Hindlimb muscle (tissue), 1 donor: ENCODE data around the gene HAVCR2. TPM values are rescaled to one million over a fixed set of nuclear protein-coding genes. Genes with fewer than 3 reads are reported as not detected.

Source experiments
- DNase-seq: peaks from one replicate; pipeline ENCODE4 v3.0.0-alpha.2; 2013
- polyA plus RNA-seq: library from polyadenylated mRNA; unstranded; fragments of 120-200 nt; gene quantifications from one replicate; pipeline ENCODE4 v1.2.1, GENCODE V29; 2013; ENCODE audit not compliant: insufficient read length

Gene HAVCR2
- 4.1 TPM for polyA plus RNA-seq

DNA sequence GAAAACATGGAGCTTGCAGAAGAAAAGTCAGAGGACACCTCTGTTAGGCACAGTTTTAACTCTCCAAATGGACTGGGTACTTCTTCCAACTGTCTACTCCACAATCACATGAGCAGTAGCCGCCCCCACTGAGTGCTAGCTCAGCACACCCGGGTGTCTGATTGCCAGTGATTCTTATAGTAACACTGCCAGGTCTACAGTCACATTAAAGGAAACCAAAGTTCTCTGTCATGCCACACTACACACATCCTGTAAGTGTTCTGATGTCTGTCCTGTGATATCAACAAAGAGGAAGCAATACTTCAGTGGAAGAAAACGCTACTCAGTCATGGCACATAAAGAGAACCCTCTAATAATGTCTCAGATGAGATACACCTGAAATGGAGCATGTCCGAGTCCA lies at the start of gene HAVCR2:
Gene HAVCR2 (minus strand): TSS at position 69 of the 400 bp plus-strand sequence. CDS start 61 bp downstream, at position 8.
- peak; percentile 8 for DNase-seq

DNA sequence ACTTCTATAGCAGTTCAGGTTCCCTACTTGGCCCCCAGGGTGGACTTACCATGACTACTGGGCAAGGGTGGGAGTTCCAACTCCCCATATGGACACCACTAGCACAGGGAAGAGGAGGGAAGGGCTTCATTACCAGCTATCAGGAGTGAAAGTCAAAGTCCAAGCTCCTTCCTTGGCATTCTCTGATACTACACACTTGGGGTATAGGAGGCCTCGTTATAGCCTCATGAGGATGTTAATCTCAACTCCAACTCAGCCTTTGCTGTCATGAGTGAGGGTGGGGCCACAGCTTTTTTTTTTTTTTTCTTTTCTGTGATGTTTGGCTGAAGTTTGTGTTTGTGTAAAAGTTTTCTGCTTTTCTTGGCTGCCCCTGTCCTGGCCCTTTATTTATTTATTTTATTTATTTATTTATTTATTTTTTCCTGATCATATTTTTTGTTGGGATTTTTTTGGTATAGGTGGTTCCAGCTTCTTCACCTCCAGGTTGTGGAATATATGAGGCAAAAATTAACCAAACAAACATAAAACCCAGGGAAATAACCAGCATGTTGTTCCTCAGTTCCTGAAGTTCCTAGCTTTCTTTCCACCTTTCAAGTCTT lies 48.5 kb upstream of the HAVCR2 start:
- DNase-seq = no peak

DNA sequence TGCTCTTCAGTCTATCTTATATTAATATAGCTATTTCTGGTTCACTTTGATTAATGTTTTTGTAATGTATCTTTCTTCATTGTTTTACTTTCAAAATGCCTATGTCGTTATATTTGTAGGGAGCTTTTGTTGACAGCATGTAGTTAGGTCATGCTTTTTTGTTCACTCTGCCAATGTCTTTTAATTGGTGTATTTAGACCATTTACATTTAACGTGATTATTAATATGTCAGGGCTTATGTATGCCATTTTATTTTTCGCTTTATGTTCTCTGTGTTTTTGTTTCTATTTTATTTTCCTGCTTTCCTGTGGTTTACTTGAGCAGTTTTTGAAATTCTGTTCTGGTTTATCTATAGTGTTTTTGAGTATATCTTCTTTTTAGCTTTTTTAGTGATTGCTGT lies 46.5 kb upstream of the HAVCR2 start:
- no peak for DNase-seq

DNA sequence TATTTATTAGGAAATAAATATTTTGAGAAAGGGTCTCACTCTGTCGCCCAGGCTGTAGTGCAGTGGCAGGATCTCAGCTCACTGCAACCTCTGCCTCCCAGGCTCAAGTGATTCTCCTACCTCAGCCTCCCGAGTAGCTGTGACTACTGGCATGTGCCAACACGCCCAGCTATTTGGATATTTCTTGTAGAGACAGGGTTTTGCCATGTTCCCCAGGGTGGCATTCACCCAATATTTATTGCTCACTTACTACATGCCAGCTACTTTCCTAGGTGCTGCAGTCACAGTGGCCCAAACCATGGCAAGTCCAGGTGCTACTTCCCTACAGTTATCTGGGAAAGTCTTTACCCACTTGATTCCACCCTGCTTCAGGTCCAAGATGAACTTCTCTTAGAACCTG lies 42.2 kb upstream of the HAVCR2 start:
- DNase-seq = no peak

DNA sequence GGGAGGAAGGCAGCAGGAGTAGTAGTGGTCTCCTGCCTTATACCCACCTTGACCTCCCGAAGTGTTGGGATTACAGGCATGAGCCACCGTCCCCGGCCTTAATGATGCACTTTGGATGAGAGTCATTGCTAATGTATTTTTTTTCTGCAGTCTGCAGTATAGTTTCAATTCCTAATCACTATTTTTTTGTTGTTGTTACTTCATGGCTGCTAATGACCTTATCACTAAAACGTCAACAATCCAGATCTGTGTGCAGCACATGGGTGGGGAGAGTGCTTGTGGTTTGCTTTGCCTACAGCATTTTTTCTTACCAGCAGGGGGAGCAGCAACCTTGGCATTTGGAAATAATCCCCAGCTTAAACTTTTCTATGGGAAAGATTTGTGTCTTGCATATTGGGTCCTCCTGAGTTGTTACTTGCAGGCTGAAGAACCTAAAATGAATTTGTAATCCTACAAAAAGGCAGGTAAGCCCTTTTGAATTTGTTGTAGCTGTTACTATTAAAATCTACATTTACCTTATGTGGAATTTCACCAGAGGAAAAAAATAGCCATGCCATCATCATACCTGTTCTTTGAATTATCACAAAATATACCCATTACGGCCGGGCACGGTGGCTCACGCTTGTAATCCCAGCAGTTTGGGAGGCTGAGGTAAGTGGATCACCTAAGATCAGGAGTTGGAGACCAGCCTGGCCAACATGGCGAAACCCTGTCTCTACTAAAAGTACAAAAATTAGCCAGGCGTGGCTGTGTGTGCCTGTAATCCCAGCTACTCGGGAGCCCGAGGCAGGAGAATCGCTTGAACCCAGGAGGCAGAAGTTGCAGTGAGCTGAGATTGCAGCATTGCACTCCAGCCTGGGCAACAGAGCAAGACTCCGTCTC lies 40.1 kb upstream of the HAVCR2 start:
- DNase-seq = peak; percentile 69

DNA sequence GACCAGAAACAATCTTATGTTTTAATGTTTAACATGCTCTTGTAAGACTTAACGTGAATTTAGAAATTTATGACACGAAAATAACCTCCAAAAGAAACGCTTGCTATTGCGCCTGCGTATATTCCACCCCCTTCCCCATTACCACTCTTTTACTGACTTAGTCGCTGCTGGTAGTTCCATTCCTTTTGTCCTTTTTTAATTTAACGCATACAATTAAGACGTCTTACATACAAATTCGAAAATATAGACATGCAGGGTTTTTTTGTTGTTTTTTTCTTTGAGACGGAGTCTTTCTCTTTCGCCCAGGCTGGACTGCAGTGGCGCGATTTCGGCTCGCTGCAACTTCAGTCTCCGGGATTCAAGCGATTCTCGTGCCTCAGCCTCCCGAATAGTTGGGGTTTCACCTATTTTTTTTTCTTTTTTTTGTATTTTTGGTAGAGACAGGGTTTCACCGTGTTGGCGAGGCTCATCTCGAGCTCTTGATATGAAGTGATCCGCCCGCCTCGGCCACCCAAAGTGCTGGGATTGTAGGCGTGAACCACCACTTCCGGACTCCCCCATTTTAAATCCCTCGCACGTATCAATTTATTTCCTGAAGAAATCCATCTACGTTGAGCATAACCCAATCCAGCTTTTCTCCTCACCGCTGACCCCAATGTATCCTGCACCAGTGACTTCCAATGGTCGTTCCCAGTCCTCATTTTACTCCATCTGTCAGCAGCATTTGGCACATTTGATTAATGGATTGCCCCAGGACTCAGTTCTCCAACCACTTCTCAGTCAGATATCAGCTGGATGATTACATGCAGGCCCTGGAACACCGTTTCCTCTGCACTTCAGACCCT lies 34.5 kb upstream of the HAVCR2 start:
- no peak for DNase-seq

DNA sequence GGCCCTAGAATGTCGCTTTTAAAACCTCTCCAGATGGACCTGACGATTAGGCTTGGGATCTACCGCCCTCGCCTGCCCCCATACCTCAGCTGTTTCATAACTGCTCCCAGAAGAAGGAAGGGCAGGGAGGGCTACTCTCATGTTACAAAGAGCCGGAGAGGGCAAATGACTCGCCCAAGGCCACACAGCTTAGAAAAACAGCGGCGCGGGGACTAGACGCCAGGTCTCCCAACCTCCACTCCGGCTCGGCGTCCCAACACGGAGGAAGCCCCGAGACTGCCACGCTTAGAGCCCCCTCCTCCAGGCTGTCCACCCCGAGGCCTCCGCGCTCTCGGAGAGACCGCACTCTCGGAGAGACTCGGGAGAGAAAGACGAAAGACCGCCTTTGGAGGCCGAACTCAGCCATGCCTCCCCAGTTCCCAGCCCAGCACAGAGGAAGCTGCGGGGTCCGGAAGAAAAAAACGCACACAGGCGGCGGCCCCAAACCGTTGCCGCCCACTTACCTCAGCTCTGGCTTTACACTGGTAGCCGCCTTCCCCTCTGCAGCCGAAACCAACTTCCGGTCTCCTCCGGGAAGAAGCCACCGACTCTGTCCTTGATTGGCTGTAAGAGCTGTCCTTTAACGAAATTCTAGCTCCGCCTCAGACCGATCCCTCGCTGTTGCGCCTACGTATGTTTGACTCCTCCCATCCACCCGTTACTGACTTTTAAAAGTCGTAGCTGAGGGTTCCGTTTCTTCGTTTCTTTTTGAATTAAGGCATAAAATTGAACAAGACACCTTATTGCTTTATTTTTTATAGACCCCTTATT lies 33.7 kb upstream of the HAVCR2 start, which contains the start of gene MED7:
Gene MED7 (minus strand): TSS at position 549 of the 810 bp plus-strand sequence. CDS start 3,434 bp downstream, outside the sequence.
- DNase-seq = peak; percentile 98

DNA sequence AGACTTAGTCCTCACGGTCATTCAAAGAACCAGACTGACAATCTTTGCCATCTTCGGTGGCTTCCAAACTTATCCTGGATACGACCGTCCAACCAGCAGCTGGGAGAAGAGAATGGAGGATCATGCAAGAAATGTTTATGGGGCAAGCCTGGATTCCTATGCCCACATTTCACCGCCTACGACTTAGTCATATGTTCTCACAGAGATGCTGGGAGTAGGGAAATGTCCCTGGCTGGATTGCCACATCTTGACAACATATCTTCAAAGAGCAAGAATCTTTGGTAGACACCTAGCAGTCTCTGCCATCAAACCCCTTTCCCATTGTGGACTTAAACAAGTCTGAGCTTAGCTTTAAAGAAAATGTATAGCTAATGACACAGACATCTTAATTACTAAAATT lies 28.8 kb upstream of the HAVCR2 start:
- DNase-seq = no peak

DNA sequence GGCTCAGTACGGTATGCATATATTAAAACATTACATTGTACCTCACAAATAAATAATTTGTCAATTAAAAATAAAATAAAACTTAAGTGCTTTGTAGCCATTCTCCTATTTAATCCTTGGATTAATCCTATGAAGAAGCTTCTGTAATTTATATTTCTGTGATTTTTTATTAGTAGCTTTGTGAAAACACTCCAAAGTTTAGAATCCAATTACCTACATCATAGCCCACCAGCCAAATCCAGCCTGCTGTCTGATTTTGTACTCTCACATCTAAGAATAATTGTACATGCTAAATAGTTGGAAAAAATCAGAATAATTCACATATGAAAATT lies 23.4 kb upstream of the HAVCR2 start:
- DNase-seq = no peak

DNA sequence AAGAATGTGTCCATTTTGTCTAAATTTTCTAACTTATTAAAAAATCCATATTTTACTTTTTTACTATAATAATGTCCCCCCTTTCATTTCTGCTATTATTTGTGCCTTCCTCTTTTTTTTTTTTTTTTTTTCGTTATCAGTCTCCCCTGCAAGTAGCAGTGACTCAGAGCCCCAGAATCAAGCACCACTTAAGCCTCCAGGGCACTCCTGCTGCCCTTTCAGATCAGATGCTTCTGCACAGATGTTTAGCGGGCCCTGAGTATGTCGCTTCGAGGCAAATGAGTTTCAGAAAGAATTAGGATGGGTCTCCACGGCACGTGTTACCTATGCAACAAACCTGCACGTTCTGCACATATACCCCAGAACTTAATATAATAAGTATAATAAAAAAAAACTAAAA lies 22.1 kb upstream of the HAVCR2 start:
- no peak for DNase-seq

DNA sequence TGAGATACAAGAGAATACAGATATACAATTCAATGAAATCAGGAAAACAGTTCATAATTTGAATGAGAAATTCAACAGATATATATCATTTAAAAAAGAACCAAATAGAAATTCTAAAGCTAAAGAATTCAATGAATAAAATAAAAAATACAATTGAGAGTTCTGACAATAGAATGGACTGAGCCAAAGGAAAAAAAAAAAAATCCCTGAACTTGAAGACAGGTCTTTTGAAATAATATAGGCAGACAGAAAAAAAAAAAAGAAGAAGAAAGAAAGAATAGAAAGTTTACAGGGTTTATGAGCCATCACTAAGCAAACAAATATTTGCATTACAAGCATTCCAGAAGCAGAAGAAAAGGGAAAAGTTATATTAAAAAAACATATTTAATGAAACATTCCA lies 12.9 kb upstream of the HAVCR2 start:
- DNase-seq = no peak

DNA sequence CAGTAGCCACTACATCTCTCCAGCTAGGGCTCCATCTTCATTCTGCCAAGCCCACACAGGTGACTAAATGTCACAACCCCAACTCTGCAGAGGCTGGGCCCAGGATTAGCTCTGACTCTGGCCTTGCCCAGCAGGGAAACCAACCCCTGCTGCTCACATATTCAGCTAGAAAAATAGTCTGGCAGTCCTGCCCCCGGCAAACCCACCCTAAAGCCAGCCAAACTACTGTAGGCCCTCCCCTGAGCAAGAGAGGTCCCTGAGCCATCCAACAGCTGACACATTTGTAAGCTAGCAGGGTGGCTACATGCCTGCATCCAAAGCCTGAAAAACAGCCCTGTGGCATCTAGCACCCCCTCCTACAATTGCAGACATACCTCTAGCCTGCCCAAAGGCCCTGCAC lies 11.3 kb upstream of the HAVCR2 start:
- no peak for DNase-seq

DNA sequence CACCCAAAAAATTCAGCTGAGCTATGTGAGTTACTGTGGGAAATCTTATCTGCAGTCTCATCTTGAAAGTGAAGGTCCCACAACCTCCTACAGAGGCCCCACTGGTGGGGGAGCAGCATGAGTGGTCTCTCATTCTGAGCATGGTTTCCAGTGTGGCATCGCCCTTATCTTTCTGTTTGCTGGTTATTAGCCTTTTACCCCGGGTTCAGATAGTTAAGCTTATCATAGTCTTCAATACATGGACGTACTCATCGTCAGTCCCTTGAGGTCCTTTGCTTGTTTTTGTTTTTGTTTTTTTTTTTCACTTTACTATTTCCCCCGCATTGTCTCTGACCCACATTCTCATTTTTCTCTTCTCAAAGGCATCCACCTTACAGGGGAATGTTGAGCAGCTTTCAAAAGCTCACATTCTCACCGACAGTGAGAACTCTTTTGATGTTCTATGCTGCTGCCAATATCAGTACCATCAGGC lies 7.7 kb upstream of the HAVCR2 start:
- no peak for DNase-seq

DNA sequence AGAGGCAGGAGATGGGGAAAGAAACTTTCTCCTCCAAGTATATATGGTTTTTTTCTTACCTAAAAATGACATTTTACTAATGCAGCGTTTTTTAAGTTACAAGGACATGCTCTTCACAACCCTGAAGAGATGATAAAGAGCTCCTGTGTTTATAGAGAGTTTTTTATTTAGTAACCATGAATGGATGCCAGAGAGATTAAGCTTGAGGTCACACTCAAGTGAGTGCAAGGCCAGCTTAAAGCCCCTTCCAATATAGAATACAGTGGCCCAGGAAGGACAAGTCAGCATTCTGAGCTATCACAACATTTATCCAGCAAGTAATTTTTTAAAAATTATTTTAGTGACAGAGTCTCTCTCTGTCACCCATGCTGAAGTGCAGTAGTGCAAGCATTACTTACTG lies 6.7 kb upstream of the HAVCR2 start:
- no peak for DNase-seq

DNA sequence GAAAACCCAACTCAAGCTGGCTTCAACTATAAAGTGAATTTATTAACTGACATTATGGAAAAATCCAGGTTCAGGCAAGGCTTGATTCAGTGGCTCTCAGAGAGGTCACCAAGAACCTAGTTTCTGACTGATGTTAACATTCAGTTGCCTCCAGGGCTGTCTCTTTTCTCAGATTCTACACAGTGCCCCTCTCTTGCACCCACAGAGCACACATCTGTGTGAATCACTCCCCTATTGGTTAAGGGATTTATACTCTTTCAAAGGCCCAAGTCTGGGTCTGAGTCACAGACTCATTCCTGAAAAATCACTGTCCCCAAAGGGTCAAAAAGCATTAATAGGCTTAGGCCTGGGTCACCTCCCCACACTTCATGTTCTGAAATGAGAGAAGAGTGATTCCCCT lies 6.2 kb upstream of the HAVCR2 start:
- no peak for DNase-seq

DNA sequence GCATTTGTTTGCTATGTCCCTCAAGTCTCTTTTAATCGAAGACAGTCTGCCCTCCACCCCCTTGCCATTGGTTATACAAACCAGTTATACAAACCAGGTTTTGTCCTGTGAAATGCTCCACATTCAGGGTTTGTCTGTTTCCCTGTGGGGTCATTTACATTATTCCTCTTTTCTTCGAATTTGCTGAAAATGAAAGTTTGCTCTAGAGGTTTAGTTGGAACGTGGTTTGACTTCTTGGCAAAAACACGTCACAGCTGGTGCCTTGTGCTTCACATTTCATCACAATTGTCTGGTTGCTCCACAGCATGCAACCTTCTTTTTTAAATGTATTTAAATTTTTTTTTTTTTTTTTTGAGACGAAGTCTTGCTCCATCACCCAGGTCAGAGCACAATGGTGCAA lies 4.2 kb upstream of the HAVCR2 start:
- peak; percentile 46 for DNase-seq

DNA sequence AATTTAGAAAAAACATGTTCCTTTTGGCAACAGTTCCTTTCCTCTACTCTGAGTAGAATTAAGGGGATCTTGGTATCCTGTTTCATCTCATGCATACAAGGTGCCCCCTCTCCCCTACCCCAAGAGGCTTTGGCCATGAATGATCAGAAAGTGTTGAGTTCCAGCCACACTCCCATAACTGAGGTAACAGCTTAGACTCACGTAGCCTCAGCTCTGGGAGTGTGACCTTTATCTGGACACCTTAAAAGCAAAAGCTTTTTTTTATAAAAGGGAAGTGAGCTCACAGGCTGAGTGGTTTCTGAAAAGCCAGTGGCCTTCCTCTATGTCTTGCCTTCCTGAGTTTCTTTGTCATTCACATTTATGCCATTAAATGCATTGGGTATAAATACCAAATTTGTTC lies 900 bp upstream of the HAVCR2 start:
- no peak for DNase-seq

DNA sequence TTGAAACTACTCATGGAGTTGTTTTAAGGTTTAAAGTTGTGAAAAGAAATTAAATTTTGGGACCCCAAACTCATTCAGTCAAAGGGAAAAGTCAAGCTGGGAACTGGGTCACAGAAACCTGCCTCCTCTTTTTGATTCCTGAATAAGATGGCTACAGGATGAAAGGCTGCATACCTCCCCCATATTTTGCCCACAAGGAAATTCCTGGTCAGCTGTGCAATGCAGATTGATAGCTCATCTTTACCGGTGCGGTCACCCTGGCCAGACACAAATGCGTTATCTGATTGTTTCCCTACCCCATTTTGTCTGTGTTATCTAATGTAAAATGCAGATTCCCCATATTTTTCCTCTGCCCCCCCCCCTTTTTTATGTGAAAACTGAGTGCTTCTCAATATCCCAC lies 1.3 kb downstream of the HAVCR2 start:
- DNase-seq = no peak

DNA sequence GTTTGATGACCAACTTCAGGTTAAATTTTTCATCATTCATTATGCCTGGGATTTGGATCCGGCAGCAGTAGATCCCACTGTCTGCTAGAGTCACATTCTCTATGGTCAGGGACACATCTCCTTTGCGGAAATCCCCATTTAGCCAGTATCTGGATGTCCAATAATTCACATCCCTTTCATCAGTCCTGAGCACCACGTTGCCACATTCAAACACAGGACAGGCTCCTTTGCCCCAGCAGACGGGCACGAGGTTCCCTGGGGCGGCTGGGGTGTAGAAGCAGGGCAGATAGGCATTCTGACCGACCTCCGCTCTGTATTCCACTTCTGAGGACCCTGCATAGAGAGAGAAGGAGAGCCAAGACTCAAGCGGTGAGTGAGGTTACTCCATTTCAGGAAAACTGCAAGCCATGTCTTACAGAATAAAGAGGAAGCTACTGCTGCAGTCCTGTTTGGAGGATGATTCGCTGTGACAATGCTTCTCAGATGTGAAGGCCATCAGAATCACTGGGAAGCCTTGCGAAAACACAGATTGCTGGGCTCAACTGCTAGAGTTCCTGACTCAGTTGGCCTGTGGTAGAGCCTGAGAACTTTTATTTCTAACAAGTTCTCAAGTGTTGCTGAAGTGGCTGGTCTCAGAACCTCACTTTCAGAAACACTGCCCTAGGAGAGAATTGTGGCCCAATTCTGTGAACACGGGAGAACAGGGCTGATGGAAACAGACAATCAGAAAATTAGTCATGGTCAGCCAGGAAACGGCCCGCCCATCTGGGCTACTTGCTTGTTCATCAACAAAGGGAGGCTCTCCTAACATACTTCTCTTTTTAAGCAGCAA lies 2.0 kb downstream of the HAVCR2 start:
- peak; percentile 4 for DNase-seq

DNA sequence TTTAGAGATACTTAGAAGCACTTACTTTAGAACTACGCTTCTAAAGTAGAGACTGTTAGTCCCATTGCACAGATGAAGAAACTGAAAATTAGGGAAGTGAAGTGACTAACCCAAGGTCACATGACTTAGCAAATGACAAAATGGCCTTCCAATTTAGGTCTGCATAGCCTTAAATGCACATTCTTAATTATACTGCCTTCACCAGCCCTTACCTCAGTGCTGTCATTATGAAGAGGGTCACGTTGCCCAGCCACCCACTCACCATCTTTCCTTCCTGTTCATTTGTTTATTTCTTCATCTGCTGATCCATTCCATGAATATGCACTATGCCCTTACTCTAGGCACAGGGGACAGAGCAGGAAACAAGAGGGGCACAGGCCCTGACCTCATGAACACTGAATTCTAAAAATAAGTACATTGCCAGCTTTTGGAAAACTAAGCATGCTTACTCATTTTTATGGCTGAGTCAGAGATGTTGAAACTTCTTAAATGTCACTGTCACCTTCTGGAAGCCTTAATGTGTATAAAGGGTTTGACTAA lies 8.6 kb downstream of the HAVCR2 start:
- no peak for DNase-seq
